HL-60/S4 treated with retinoic acid at 250 ng/mL for 4 days and 3 days (cell line): ENCODE results near the gene MUC4.
"Not testable (repeated sequence)": the region's sequence is repeated elsewhere in the genome, so short reads cannot be mapped to it uniquely, and the experiment has no call there.

Experiments used
- in situ Hi-C: fragments of 300-500 bp; cut with MboI; formaldehyde crosslinking; loops from 2 replicates; pipeline ENCODE4 v1.7.0; 2022; ENCODE audit warnings: low sequenced_read_pairs

MUC4 gene

DNA sequence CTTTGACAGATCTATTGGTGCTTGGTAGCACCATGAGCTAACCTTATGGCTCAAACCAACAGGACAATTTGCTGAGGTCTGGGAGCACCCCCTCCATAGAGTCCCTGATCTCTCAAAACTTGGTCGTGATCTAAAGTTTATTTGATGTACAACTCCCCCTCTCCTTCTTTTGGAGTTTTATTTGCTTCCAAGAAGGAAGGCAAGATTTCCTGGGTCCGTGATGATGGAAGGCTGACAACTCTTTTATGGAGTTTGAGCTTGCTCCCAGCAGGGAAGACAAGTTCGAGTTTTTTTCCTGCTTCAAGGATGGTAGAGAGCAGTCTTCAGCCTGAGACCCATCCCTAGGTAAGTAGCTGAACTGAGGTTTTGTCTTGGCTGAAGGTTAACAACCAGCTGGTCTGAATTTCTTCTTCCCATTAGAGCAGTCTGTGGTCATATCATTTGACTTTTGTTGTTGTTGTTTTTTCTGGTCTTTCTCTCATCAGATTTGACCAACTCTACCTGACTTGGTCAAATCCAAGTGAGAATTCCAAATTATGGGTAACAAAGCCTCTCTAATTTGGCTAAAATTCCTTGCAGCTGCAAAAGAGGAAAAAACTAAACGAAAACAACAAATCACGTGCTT lies 93.8 kb downstream of the MUC4 start:
- in situ Hi-C loops: no loop called here

- in situ Hi-C loops: no loop called here
These were observed 94.3 kb downstream of the MUC4 start for GRCh38 chr3:195717416-195717815.

GRCh38 chr3:195715583-195716266 lies 96.0 kb downstream of the MUC4 start:
- in situ Hi-C loops: no loop called here

GRCh38 chr3:195715134-195715533 lies 96.6 kb downstream of the MUC4 start:
- in situ Hi-C loops: no loop called here

GRCh38 chr3:195714380-195715011 lies 97.2 kb downstream of the MUC4 start:
- in situ Hi-C loops: no loop called here

DNA sequence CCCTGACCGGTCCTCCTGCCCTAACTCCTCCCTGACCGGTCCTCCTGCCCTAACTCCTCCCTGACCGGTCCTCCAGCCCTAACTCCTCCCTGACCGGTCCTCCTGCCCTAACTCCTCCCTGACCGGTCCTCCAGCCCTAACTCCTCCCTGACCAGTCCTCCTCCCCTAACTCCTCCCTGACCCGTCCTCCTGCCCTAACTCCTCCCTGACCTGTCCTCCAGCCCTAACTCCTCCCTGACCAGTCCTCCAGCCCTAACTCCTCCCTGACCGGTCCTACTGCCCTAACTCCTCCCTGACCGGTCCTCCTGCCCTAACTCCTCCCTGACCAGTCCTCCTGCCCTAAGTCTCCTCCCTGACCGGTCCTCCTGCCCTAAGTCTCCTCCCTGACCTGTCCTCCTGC lies 98.6 kb downstream of the MUC4 start:
- in situ Hi-C loops: not testable (repeated sequence)

- in situ Hi-C loops: not testable (repeated sequence)
These were observed 99.2 kb downstream of the MUC4 start for GRCh38 chr3:195712535-195712910.

DNA sequence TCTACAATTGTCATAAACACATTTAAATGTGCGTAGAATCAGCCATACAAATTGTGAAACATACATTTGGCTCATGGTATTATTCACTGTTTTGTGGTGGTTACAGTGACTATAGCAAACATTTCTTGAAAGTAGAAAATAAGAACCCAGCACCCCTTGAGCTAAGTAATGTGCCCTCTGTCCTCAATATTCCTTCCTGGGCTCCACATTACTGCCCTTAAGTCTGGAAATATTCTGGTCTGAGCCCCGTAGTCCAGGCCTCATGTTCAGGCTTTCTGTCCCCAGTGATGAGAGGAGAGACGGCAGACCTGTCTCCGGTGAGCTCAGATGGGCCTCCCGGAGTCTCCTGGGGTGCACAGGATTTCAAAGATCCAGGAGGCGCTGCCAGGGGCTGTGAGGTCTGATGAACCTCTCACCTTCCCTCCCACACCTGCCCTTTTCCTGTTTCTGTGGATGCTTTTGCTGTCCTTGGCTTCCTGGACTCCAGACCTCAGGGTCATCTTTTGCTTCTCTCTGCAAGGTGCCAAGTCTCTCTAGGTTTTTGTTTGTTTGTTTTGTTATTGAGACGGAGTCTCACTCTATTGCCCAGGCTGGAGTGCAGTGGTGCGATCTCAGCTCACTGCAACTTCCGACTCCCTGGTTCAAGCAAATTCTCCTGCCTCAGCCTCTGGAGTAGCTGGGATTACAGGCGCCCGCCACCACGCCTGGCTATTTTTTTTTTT lies 99.8 kb downstream of the MUC4 start:
- in situ Hi-C loops: no loop called here

DNA sequence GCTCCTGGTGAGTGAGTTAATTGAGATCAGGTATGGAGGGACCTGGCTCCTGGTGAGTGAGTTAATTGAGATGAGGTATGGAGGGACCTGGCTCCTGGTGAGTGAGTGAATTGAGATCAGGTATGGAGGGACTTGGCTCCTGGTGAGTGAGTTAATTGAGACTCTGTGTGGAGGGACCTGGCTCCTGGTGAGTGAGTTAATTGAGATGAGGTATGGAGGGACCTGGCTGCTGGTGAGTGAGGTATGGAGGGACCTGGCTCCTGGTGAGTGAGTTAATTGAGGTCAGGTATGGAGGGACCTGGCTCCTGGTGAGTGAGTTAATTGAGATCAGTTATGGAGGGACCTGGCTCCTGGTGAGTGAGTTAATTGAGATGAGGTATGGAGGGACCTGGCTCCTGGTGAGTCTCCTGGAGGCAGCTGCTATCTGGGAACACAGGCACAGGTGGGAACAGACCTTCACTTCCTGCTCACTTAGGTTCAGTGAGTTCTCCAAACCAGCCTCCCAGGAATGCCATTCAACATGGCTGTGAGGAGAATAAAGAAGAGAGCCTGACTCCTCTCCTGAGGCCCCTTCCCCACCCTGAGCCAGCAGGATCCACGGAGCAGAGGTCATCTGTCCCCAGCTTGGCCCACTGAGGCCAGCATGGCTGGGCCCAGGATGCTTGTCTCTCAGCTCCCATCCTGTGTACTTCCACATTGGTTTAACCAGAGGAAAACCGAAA lies 100.5 kb downstream of the MUC4 start:
- in situ Hi-C loops: not testable (repeated sequence)

DNA sequence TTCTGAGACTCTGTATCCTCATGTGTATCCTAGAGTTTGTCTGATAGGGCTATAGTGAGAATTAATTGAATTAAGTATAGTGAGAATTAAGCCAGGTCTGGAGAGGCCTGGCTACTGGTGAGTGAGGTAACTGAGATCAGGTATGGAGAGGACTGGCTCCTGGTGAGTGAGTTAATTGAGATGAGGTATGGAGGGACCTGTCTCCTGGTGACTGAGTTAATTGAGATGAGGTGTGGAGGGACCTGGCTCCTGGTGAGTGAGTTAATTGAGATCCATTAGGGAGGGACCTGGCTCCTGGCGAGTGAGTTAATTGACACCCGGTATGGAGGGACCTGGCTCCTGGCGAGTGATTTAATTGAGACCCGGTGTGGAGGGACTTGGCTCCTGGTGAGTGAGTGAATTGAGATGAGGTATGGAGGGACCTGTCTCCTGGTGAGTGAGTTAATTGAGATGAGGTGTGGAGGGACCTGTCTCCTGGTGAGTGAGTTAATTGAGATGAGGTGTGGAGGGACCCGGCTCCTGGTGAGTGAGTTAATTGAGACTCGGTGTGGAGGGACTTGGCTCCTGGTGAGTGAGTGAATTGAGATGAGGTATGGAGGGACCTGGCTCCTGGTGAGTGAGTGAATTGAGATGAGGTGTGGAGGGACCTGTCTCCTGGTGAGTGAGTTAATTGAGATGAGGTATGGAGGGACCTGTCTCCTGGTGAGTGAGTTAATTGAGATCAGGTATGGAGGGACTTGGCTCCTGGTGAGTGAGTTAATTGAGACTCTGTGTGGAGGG lies 101.4 kb downstream of the MUC4 start:
- in situ Hi-C loops: not testable (repeated sequence)

DNA sequence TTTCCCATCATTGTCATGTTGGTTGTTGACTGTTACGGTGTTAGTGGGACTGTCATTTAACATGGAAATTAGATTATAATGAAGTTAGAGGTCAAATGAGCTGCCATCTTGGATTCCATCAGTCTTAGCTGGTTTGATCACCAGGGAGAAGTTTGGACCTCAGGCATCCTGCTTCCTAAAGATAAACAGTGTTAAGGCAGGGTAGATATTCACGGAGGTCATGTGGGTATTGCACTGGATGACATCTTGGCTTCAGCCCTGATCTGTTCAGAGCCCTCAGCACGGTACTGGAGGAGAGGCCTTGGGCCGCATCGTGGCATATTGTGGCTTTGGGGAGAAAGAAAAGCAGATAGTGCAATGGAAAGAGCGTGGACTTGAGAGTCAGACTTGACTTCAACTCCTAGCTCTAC lies 102.0 kb downstream of the MUC4 start:
- in situ Hi-C loops: no loop called here

- in situ Hi-C loops: no loop called here
These were observed 102.9 kb downstream of the MUC4 start for GRCh38 chr3:195708626-195709481.

- in situ Hi-C loops: no loop called here
These were observed 103.7 kb downstream of the MUC4 start for GRCh38 chr3:195708061-195708460.

DNA sequence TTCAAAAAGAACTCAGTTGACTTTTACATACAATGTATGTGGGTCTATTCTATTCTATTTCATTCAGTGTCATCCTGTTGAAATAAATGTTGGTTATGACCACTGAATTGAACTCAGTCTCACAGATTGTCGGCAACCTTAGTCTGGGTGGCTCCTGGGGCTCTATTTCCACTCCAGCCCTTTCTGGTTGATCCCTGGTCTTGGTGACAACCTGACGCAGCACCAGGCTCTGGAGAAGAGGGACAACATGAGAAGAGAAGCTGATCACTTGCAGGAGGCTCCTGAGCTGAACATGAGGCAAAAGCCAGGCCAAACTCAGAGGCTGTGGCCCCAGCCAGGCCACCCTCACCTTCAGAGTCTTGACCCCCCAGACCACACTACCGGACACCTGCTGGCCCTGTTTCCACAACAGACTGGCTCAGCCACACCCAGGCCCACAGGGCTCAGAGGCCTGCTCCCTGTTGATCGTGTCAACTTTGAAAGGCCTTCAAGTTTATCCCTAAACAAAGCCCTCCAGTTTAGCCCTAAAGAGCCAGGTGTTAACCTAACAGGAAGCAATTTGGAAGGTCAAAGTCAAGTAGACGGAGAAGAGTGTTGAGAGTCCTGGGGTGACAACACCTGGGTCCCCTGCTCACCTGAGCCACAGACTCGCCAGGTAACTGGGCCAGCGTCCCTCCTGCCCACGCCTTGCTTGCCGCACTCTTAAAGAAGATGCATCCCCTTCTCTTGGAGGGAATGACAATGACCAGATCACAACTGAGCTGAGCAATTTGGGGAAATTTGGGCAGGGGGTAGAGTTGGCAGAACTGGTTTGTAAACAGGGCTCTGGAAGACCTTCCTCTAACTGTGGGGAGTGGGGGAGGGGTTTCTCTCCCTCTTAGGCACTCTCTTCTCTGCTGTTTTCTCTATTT lies 106.4 kb downstream of the MUC4 start:
- in situ Hi-C loops: no loop called here

- in situ Hi-C loops: no loop called here
These were observed 107.2 kb downstream of the MUC4 start for GRCh38 chr3:195704433-195704999.

DNA sequence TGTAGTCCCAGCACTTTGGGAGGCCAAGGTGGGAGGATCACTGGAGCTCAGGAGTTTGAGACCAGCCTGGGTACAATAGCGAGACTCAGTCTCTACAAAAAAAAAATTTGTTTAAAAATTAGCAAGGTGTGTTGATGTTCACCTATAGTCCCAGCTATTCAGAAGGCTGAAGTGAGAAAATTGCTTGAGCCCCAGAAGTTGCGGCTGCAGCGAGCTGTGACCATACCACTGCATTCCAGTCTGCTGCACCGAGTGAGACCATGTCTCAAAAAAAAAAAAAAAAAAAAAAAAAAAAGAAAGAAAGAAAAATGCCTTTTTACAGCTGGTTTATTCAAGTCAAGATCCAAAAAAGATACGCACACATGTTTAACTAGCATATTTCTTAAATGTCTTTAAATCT lies 108.0 kb downstream of the MUC4 start:
- in situ Hi-C loops: no loop called here

DNA sequence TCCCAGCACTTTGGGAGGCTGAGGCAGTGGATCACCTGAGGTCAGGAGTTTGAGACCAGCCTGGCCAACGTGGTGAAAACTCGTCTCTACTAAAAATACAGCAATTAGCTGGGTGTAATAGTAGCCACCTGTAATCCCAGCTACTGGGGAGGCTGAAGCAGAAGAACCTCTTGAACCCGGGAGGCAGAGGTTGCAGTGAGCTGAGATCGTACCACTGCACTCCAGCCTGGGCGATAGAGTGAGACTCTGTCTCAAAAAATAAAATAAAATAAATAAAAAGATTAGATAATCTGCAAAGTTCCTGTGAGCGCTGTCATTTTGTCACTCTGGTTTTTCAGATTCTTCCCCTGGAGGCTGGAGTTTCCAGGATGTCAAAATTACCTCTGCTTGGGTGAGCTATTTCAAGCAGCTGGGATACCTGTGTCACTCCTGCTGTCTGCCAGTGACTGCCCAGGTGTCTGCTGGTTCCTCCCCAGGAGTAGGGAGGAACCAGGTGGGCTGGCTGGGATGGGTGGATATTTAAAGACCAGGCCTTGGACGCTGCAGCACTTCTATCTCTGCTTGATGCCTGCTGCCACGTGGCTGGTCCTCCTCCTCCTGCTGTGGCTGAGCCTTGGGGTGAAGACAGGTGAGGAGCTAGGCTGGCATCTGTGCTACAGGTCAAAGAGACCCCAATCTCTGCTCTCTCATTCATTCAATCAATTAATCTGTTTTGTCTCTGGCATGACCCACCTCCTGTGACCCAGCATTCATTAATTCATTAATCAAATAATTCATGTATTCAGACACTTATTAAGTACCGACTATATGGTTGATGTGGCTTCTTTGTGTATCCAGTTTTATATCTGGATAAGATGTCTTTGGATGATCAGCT lies 110.5 kb downstream of the MUC4 start:
- in situ Hi-C loops: no loop called here
